Fibroblast of skin of left quadriceps (primary cell): ENCODE measurements around the gene CCDC57.
"Not testable (repeated sequence)": the region's sequence is repeated elsewhere in the genome, so short reads cannot be mapped to it uniquely, and the experiment has no call there.

ENCODE experiments used
- DNase-seq, 2 experiments: peaks; one replicate each; pipeline ENCODE4 v3.0.0-alpha.2; 2013; ENCODE audit warnings: low read depth in 2 of 2

The CCDC57 gene

GRCh38 chr17:82178499-82179261, 34.0 kb downstream of the CCDC57 start:
- no peak for DNase-seq

DNA sequence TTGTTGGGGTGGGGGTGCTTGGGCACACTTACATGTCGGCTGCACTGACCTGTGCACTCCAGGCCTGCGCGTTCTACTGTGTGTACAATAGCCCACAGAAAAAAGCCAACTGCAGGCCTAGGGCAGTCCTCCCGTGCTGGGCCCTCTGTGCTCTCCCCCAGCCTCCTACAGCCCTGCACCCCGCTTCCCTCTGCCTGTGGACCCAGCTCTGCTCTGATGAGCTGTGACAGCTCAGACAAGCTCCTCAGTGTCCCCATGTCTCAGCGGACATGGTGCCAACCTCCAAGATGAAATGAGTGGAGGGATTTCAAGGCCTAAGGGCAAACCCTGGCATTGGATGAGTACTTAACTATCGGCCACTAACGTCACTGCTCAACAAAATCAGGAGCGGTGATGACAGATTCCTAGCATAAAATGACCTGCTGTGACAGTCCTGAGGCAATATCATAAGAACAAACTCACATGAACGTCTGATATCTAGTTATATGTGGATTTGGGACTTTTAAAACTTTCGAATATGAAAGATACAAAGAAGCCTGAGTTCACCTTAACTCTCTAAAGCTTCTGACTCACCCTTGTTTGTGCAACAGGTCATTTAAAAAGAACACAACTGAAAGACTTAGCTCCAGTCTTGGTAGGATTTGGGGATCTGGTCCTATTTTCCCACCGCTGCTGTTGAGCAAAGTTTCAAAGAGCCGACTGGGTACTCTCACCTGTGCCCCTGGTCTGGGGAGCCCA, 34.7 kb downstream of the CCDC57 start:
- DNase-seq = no peak

GRCh38 chr17:82177276-82177675, 35.4 kb downstream of the CCDC57 start:
- DNase-seq = no peak

GRCh38 chr17:82175951-82176350, 36.7 kb downstream of the CCDC57 start:
- DNase-seq = no peak

DNA sequence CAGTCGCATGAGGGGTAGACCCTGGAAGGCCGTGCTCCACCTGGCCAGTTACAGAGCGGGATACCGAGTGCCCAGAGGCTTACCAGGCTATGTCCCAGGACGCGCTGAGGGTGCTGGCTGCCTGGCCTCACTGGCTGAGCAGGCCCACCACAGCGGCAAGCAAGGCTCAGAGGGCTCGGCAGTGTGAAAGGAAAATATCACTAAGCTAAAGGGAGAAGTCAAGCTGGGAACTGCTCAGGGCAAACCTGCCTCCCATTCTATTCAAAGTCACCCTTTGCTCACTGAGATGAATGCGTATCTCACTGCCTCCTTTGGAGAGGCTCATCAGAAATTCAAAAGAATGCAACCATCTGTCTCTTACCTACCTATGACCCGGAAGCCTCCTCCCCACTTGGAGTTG, 37.4 kb downstream of the CCDC57 start:
- DNase-seq = no peak

DNA sequence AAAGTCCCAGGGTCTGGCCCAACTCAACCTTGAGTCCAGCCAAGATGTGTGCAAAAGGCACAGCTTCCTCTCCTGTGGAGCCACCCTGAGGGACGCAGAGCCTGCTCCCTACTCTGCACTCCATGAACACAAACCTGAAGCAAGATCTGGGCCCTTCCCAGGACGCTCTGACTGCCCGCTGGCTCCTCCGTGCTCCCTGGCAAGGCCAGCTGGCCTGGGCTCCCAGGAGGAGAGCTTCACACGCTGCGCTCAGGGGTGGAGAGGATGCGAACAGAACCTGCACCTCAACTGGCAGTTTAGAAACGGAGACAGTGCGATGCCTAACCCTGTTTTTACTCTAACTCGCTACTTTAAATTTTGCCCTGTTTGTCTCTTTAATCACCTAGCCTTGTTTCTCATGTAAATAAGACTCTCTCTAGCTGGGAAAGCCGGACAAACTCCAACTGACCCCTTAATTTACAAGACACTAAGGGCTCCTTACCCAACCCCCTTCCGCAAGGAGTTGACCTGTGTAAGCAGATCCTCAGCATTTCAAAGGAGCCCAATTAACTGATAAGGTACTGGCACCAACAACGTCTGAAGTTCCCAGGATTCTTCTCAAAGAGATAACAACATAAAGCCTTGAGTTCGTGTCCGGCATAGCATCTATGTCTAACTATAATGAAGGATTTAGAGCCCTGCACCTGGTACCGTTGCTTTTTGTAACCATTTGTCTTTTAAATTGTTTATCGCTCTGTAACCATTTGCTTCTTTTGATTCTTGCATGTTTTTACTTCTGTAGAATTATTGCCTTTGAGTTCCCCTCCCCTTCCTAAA, 38.4 kb downstream of the CCDC57 start:
- DNase-seq = not testable (repeated sequence)

- no peak for DNase-seq
These were observed 39.1 kb downstream of the CCDC57 start for GRCh38 chr17:82173351-82174041.

DNA sequence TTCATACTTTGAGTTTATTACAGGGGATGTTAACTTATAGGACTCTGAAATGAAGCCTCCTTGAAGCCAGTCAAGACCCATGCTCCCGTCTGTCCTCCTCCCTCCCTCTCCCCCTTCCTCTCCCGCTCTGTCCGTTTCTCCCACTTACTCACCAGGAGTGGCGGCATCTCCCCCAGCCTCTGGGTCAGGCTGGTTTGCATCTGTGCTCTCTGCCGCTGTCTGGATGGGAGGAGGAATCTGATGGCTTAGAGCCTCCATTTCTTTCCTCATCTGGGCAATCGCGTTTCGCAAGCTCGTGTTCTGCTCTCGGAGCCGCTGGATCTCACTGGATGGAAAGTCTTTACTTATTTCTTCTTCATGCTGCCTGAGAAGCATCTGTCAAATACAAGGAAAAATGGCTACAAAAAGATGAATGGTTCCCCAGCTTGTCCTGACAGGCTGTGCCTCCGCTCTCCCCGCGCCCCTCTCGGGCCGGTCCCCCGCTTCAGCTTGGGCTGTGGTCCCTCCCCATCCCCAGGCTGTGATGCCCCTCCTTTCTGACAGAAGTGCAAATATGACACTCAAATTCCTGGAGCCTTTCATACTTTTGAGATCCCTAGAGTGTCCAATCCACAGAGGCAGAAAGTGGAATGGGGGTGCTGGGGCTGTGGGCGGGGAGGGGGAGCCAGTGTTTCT, 40.0 kb downstream of the CCDC57 start:
- DNase-seq = no peak

- no peak for DNase-seq
These were observed 40.8 kb downstream of the CCDC57 start for GRCh38 chr17:82171750-82172375.

- no peak for DNase-seq
These were observed 42.2 kb downstream of the CCDC57 start for GRCh38 chr17:82170412-82170961.

DNA sequence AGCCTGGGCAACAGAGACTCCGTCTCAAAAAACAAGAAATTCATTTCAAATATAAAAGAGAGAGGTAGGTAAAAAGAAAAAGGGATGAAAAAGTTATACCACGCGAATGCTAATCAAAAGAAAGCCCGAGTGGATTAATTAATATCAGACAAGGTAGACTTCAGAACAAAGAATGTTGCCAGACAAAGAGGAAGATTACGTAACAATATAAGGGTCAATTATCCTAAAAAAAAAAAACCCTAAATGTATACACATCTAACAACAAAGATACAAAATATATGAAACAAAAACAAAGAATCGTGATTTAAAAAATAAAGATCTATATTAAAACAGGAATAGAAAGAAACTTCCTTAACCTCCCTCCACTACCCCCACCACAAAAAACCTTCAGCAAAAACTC, 44.1 kb downstream of the CCDC57 start:
- DNase-seq = no peak

- DNase-seq = no peak
These were observed 45.6 kb downstream of the CCDC57 start for GRCh38 chr17:82167028-82167427.

DNA sequence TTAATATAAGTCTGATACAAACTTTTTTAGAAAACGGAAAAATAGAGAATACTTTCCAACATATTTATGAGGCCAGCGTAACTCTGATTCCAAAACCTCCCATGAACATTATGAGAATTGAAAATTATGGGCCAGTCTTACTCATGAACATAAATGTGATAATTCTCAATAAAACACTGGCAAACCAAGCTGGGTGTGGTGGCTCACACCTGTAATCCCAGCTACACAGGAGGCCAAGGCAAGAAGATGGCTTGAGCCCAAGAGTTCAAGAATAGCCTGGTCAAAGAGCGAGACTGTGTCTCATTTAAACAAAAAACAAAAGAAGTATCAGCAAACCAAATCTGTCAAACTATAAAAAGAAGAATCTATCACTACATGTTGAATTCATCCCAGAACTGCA, 47.8 kb downstream of the CCDC57 start:
- DNase-seq = no peak

DNA sequence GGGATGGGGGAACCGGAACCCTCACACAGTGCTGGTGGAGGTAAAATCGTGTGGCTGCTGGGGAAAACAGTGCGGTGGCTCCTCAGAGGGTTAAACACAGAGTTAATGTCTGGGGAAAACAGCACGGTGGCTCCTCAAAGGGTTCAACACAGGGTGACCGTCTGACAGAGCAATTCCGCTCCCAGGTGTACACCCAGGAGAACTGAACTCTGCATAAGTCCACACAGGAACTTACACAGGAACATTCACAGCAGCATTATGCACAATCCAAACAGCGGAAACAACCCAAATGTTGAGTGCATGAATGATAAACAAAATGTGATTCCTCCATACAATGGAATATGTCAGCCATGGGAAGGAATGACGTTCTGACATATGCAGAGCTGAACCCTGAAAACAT, 51.4 kb downstream of the CCDC57 start:
- DNase-seq = no peak

- no peak for DNase-seq
These were observed 52.6 kb downstream of the CCDC57 start for GRCh38 chr17:82160075-82160474.

DNA sequence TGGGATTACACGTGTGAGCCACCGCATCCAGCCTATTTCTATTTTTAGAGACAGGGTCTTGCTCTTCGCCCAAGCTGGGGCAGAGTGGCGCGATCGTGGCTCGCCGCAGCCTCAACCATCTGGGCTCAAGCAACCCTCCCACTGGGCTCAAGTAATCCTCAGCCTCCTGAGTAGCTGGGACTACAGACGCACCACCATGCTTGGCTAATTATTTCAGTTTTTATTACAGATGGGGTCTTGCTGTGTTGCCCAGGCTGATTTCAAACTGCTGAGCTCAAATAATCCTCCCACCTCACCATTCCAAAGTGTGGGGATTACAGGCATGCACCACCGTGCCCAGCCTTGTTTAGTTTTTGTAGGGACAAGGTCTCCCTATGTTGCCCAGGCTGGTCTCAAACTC, 53.8 kb downstream of the CCDC57 start:
- no peak for DNase-seq

DNA sequence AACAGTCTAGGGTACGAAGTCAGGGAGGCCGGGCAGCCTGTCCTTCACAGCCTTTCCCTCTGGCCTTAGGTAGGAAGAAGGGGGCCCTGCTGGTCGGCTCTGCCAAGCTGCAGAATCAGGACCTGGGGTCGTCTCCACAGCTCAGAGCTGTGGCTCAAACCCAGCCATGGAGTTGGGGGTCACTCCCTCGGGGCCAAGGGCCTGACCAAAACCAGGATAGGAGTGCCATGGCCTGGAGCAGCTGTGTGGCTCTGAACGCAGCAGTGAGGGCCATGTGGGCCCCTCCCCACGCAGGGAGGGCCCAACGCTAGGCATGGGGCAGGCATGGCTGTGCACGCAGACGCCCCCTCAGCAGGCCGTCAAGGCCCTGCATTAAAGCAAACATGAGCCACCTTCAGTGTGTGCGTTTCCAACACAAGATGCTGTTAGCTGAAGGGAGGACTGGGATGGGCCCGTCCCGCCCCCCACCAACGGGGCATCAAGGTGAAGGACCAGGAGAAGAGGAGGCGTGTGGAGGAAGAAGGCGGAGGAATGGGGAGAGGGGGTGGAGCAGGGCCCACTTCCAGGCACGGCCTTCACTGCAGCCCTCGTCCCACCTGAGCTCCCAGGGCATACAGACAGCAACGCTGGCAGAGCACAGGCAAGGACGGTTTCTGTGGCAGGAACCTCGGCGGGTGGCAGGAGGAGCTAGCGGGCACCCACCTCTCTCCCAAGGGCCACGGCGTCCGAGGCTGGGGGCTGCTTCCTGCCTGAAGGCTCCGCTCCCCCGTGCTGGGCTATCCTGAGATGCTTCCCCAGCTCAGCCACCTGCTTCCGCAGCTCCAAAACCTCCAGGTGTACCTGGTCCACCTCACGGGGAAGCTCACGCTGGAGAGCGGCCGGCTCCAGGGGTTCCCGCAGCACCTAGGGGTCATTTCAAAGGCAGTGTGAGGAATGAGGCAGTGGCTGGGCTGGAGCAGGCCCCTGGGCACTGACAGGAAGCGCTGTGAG, 55.3 kb downstream of the CCDC57 start:
- no peak for DNase-seq

- DNase-seq = no peak
These were observed 56.2 kb downstream of the CCDC57 start for GRCh38 chr17:82156284-82156925.

- no peak for DNase-seq
These were observed 57.0 kb downstream of the CCDC57 start for GRCh38 chr17:82155606-82156005.
